HG03378 (cell line): ENCODE data around the gene HTR2A.
"Not testable (repeated sequence)": the region's sequence is repeated elsewhere in the genome, so short reads cannot be mapped to it uniquely, and the experiment has no call there.

Experiments
- ATAC-seq: cut with Tn5 transposase; IDR thresholded peaks from one replicate; pipeline ENCODE4 v1.9.1; 2021; ENCODE audit warnings: mild to moderate bottlenecking, moderate library complexity; ENCODE audit not compliant: unreplicated experiment

HTR2A gene

DNA sequence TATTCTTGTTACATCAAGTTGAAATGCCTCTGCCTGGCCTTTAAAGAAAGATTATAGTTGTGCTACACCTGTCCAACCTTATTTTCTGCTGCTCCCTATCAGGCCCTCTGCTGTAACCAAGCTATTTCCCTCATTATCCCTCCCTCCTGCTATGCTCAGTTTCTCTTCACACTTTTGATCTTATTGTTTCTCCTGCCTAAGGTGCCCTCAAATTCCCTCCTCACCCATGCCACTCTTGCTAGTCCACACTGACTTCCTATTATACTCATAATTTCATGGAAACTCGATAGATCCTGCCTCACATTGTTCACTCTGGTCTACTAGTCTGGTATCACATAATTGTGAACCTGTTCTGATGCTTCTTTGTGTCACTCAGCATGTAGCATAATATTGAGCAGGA is 80.5 kb downstream of the HTR2A start:
- no peak for ATAC-seq

DNA sequence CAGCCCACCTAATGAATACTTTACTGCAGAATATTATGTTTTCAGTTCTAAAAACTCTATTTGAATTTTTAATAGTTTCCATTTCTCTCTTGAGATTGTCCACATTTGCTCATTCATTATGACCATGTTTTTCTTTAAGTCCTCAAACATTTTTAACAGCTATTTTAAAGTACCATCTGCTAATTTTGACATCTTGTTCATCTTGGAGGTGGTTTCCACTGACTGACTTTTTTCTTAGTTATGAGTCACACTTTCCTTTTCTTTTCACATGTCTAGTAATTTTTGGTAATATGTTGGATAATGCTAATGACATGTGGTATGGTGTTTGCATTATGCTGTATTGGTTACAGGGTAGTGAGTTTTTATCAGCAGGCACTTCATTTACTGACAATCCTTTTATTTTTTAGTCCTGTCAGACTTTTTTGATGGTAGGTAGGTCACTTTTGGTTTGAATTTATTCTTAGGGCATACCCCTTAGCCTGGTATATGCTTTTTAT is 84.5 kb downstream of the HTR2A start:
- ATAC-seq = no peak

DNA sequence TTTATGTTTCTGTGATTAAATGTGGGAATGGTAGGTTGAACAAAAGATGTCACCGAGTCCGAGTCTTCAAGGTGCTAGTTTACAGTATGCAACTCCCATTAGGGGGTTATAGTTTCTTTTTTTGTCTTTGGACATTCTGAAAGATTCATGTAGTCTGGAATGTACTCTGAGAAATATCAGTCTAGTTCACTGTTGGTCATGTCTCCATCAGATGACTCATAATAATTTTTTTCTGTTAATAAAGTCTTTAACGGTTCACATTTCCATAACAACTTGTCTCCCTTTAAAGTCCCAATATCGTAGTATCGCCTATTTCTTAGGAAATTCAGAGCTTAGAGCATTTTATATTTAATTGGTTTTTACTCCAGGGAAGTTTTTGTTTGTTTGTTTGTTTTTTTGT is 86.4 kb downstream of the HTR2A start:
- no peak for ATAC-seq

DNA sequence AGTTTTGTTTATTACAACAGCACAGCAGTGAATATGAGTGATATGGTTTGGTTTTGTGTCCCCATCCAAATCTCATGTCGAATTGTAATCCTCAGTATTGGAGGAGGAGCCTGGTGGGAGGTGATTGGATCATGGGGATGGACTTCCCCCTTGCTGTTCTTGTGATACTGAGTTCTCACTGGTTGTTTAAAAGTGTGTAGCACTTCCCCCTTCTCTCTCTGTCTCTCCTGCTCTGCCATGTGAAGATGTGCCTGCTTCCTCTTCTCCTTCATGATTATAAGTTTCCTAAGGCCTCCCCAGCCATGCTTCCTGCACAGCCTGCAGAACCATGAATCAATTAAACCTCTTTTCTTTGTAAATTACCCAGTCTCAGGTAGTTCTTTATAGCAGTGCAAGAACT is 91.9 kb downstream of the HTR2A start:
- not testable (repeated sequence) for ATAC-seq

DNA sequence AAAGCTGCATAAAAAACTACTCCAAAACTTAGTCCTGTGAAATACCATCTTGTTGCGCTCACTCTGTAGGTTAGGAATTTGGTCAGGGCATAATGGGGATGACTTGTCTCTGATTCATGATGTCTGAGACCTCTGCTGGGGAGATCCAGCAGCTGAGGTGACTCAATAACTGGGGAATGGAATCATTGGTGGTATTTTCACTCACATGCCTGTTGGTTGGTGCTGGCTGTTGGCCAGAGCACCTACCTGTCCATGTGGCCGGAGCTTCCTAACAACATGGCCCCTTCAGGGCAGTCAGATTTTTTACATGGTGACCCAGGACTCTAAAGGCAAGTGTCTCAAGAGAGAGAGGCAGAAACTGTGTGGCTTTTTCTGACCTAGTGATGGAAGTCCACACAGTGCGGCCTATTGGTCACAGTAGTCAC is 92.5 kb downstream of the HTR2A start:
- ATAC-seq = no peak

DNA sequence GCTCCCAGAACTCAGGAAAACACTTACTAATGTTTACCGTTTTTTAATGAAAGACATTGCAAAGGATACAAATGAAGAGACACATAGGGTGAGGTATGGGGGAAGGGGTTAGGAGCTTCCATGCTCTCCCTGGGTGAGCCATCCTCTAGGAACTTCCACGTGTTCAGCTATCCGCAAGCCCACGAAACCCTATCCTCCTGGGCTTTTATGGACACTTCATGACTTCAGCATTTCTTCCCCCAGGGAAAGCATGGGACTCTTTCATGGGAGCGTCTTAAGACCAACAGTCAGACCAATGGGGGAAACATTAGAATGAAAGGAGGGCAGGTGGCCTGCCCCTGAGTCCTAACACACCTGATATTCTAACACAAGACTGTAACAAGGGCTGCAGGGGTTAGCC is 93.3 kb downstream of the HTR2A start:
- no peak for ATAC-seq

DNA sequence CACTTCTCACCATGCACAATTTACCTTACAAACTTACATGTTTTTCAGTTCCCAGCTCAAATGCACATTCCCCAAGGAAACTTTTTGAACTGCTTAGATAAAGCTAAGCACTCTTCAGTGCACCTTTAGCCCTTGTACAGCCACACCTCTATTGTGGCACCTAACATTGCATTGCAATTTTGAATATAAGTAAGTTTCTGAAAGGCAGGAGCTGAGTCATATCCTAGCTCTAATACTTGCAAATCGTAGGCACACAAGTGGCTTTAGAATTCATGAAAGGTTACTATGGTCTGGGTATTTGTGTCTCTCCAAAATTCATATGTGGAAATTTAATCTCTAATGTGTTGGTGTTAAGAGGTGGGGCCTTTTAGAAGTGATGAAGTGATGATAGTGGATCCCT is 95.0 kb downstream of the HTR2A start:
- no peak for ATAC-seq

DNA sequence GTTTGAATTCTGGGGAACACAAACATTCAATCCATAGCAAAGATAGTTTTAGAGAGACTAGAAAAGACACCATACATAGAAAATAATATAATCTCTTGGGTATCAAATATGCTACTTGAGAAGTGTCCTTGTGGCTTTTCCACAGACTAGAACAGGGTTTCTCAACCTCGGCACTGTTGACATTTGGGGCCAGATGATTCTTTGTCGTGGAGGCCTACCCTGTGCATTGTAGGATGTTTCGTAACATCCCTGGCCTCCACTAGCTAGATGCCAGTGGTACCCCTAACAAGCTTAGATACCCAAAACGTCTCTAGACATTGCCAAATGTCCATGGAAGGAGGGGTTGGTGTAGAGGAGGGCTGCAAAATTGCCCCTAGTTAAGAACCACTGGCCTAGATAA is 97.7 kb downstream of the HTR2A start:
- no peak for ATAC-seq

DNA sequence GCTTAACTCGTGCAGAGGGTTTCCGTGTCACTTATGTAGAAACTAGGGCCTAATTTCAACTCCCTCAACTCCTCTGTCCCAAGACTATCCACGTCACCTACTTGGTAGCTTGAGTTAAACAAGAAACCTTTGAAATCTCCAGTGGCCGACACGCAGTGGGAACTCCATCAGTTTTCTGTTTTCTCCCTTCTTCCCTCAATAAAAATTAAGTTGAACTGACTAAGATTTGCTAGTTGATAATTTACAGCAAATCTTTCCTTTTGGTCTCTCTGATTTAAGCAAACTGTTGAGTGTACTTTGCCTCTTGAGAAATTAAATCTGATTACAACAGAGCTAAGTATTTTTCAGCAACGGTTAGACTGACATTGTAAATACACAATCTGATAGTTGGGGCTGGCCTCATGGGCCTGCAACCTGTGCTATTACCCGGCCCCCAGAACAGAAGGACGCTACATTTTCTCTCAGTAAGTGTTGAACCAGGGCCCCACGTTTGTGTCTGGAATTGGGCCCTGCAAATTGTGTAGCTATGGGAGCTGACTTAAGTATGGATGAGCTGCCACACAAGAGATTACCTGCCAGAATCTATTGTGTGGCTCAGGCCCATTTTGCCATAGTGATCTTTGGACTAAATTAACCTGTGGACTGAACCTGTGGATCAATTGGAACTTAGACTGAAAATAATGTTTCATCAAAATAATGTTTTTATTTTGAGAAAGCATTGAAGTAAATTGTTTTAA is 99.2 kb downstream of the HTR2A start:
- no peak for ATAC-seq

DNA sequence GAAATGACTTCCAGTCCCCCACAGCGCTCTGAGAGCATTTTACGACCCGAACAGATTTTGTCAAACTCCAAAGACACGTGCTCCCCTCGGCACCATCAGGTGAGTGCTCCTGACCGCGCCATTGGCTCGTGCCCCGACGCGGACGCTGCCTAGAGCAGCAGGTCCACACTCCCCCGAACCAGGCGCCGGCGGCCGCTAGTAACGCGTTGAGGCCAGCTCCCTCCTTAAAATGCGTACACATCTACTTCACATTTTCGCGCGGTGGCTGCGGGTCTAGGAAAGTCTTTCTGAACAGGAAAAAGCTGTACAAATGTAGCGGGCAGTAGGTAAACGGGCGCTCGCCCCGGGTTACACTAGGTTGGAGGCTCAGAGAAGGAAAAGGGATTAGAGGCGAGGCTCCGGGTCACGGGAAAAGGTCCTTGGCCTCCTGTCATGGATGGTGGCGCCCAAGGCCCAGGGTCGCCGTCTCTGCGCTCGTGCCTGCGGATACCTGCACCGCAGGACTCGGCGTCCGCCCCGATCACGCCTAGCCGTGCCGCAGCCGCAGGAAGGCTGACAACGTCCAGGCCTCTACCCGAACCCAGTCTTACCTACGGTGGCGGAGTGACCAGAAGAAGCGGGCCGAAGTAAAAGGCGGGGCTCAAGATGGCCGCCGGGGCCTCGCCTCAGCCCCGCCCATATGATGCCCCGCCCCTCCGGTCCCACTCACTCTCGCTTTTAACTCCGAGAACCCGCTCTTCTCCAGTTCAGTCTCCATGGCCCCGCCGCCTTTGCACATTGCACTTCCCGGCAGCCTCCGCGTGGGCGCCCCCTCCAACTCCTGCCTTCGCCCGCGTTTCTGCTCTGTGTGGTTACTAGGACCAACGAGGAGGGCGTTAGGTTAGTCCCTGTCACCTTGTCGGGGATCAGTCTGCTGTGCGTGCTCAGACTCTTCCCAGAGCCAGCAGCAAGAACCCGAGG is 100.1 kb downstream of the HTR2A start, which contains the start of gene ESD:
Gene ESD (minus strand): TSS at position 647 of the 960 bp plus-strand sequence. CDS start 5,748 bp downstream, outside the sequence.
- peak; percentile 87 for ATAC-seq

DNA sequence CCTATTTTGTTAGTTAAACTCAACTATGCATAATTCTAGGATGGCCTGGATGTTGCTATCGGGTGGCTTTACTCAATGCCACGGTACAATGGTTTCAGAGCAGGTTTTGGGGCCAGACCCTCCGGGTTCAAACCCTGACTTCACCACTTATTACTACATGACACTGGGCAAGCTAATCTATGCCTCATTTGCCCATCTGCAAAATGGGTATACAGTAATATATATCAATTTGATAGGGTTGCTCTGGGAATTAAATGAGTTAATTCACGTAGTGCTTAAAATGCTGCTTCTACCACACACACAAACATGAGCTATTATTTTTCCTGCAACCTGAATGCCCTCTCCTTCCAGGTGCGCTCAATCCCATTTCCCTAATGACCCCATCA is 100.7 kb downstream of the HTR2A start:
- ATAC-seq = no peak

DNA sequence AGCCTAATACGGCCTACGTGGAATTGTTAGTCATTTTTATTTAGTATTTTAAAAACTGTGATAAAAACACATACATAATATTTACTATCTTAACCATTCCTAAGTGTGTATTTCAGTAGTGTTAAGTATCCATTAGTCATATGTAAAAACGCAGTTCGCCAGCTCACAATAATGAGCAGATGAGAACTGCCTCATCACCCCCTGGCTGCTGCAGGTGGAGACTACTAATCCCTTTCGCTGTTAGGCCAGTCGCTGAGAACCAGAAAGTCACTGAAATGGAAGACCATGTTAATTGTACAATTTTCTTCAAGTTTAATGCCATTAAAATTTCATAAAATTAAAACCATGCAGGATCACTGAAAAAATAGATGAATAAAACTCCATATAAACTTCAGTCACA is 101.5 kb downstream of the HTR2A start:
- no peak for ATAC-seq

DNA sequence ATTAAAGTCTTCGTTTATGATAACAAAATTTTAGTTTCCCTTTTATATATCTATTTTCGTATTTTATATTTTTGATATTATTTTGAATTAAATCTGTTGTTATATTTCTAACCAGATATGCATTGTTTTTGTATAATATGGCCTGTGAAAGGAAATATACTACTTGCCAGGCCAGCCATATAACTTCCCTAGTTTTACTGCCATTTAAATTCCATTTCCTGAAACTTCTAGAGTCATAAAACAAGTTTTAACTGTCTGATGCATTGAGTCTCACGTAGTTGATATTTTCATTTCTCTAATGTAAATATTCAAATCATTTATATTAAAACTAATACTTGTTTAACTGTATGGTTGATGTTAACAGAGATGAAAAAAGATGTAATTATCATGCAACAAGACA is 113.3 kb downstream of the HTR2A start:
- ATAC-seq = no peak

DNA sequence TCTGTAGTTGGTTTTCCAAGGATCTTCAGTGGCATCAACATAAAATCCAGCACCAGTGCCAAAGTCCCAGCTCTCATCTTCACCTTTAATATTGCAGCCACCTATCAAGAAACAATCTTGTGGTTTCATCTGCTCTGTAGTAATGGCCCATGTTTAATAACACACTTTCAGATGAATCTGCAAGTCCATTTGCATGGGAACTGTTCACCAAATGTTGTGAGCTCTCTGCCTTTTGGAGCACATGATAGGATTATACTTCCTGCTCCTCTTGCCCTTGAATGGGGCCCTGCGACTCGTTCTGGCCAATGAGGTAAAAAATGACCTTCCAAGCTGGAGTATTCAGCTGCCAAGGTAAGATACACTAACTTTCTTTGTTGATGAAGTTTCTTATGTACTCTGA is 114.2 kb downstream of the HTR2A start:
- no peak for ATAC-seq

DNA sequence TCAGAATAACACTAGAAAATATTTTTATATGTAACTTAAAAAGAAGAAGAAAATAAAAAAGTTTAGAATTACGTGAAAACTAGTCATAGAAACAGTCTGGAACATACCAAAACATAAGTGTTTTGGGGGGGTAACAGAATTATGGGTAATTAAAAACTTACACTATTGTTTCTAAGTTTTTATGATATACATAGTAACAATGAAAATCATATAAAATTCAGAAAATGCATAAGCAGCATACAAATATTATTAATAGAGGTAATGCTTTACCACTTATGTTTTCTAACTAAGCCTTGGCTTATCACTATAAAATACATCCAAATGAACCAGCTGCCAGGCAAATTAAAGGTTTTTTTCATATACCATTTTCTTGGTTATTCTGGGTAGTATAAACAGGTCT is 114.8 kb downstream of the HTR2A start:
- ATAC-seq = no peak
